Measurements from ENCODE around the gene KDM4B.

The KDM4B gene

GRCh38 chr19:4986056-4986455, 17.1 kb downstream of the KDM4B start:
- DNase-seq, result no peak

GRCh38 chr19:4986471-4986891, 17.6 kb downstream of the KDM4B start:
- DNase-seq, result no peak

- no peak for DNase-seq
Measured at GRCh38 chr19:4987256-4987655, 18.3 kb downstream of the KDM4B start.

- no peak for DNase-seq
Measured at GRCh38 chr19:4987692-4988370, 18.9 kb downstream of the KDM4B start.

- DNase-seq, result no peak
Measured at GRCh38 chr19:4988770-4989251, 19.9 kb downstream of the KDM4B start.

- DNase-seq, result no peak
Measured at GRCh38 chr19:4990306-4990705, 21.4 kb downstream of the KDM4B start.

- no peak for DNase-seq
Measured at GRCh38 chr19:4991538-4991937, 22.6 kb downstream of the KDM4B start.

- DNase-seq, result no peak
Measured at GRCh38 chr19:4991996-4992698, 23.2 kb downstream of the KDM4B start.

- DNase-seq, result no peak
Measured at GRCh38 chr19:4993683-4994082, 24.8 kb downstream of the KDM4B start.

GRCh38 chr19:4996701-4997100, 27.8 kb downstream of the KDM4B start:
- DNase-seq, result no peak

GRCh38 chr19:4997297-4997696, 28.4 kb downstream of the KDM4B start:
- no peak for DNase-seq

GRCh38 chr19:5000120-5000611, 31.3 kb downstream of the KDM4B start:
- no peak for DNase-seq

- peak; percentile 30 for DNase-seq
Measured at GRCh38 chr19:5001615-5002014, 32.7 kb downstream of the KDM4B start.

GRCh38 chr19:5002143-5002542, 33.2 kb downstream of the KDM4B start:
- no peak for DNase-seq

GRCh38 chr19:5003781-5004180, 34.9 kb downstream of the KDM4B start:
- no peak for DNase-seq

GRCh38 chr19:5005096-5005495, 36.2 kb downstream of the KDM4B start:
- DNase-seq, result no peak

GRCh38 chr19:5006201-5006600, 37.3 kb downstream of the KDM4B start:
- DNase-seq, result no peak

GRCh38 chr19:5006821-5007220, 37.9 kb downstream of the KDM4B start:
- no peak for DNase-seq

- DNase-seq, result no peak
Measured at GRCh38 chr19:5011476-5012238, 42.7 kb downstream of the KDM4B start.

- no peak for DNase-seq
Measured at GRCh38 chr19:5012688-5013457, 44.0 kb downstream of the KDM4B start.

GRCh38 chr19:5013761-5014160, 44.8 kb downstream of the KDM4B start:
- no peak for DNase-seq

- DNase-seq, result no peak
Measured at GRCh38 chr19:5014941-5015340, 46.0 kb downstream of the KDM4B start.

GRCh38 chr19:5016268-5016667, 47.4 kb downstream of the KDM4B start:
- DNase-seq, result no peak

All from stimulated activated CD4-positive, alpha-beta T cell treated with anti-CD3 and anti-CD28 coated beads, Interleukin-1b, Interleukin-23, amount 100 ng/mL, for 48 hours (primary cell).